Nephron progenitor cell (in vitro differentiated cells): ENCODE measurements around the gene ANKRD33B.
A peak's percentile ranks its signal among the peaks of the same experiment; 100 is the strongest.

Experiments used
- DNase-seq: peaks from one replicate; pipeline ENCODE4 v3.0.0; 2021
- H3K27ac Mint-ChIP-seq: 2 replicates; pipeline ENCODE4 v1.8.0; 2021; ENCODE audit warnings: mild to moderate bottlenecking, moderate library complexity, mixed read lengths
- H3K27me3 Mint-ChIP-seq: 2 replicates; pipeline ENCODE4 v1.8.0; 2021; ENCODE audit warnings: mild to moderate bottlenecking, low read depth, mixed read lengths; ENCODE audit not compliant: poor library complexity
- H3K36me3 Mint-ChIP-seq: 2 replicates; pipeline ENCODE4 v1.8.0; 2021; ENCODE audit warnings: low read depth, mixed read lengths
- H3K4me1 Mint-ChIP-seq: 2 replicates; pipeline ENCODE4 v1.8.0; 2021; ENCODE audit warnings: mixed read lengths
- H3K4me3 Mint-ChIP-seq: 2 replicates; pipeline ENCODE4 v1.8.0; 2021; ENCODE audit warnings: mild to moderate bottlenecking, moderate library complexity, mixed read lengths
- H3K9me3 Mint-ChIP-seq: 2 replicates; pipeline ENCODE4 v1.8.0; 2021; ENCODE audit warnings: mild to moderate bottlenecking, moderate library complexity, mixed read lengths
- CTCF ChIP-seq: fragments of 200-600 bp; sonication (generic); IDR thresholded peaks from 2 replicates; pipeline ENCODE4 v1.5.0; 2021; ENCODE audit warnings: antibody characterized with exemption

Gene ANKRD33B

DNA sequence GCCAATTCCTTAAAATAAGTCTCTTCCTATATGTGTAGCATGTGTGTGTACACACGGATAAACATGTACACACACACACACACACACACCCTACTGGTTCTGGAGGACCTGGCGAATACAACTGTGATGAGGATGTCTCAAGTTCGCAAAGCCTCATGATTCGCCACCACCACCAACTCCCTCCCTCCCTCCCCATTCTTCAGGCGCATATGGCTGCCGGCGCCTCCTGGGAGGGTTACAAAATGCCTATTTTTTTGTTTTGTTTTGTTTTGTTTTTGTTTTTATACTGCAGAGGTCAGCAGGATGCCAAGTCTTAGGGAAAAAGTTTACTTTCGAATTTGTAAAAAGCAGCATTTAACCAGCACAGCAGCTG is 109.1 kb downstream of the ANKRD33B start:
- H3K9me3 Mint-ChIP-seq, result peaks cover 10% of the 10 kb centered on the region
- DNase-seq, result no peak
- H3K4me3 Mint-ChIP-seq, result no peak overlapping the region
- no peak for TF ChIP-seq CTCF
- H3K27me3 Mint-ChIP-seq, result peaks cover 13% of the 10 kb centered on the region
- no peak overlapping the region for H3K27ac Mint-ChIP-seq
- peaks cover 22% of the 10 kb centered on the region for H3K36me3 Mint-ChIP-seq
- peaks cover 9% of the 10 kb centered on the region for H3K4me1 Mint-ChIP-seq

GRCh38 chr5:10673407-10673806 is 109.5 kb downstream of the ANKRD33B start:
- peaks cover 9% of the 10 kb centered on the region for H3K4me1 Mint-ChIP-seq
- TF ChIP-seq CTCF, result no peak
- DNase-seq, result no peak
- H3K36me3 Mint-ChIP-seq, result peaks cover 24% of the 10 kb centered on the region
- peaks cover 10% of the 10 kb centered on the region for H3K9me3 Mint-ChIP-seq
- no peak overlapping the region for H3K27ac Mint-ChIP-seq
- no peak overlapping the region for H3K4me3 Mint-ChIP-seq
- peaks cover 13% of the 10 kb centered on the region for H3K27me3 Mint-ChIP-seq

DNA sequence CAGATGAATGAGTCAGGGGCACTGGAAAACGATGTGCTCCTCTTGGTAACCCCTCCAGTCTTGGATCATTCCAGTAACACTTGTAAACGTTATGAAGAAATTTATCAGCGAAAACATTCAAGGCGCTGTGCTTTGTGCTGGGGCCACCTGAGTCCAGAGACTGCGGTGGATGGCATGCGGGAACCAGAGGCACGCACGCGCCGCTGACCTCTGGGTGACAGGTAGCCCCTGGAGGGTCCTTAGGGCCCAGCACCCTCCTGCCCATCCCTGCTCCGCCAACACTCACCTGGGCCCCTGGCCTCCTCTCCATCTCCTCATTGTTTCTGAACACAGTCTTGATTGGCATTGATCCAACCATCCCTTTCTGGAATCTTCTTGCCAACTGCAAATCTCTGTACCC is 110.2 kb downstream of the ANKRD33B start:
- Mint-ChIP-seq H3K9me3 (peaks cover 10% of the 10 kb centered on the region), H3K4me1 (peaks cover 9% of the 10 kb centered on the region), H3K27me3 (peaks cover 13% of the 10 kb centered on the region), H3K4me3 (no peak overlapping the region), H3K36me3 (peaks cover 28% of the 10 kb centered on the region), H3K27ac (no peak overlapping the region)
- no peak for DNase-seq
- TF ChIP-seq CTCF, result no peak

GRCh38 chr5:10674582-10674981 is 110.7 kb downstream of the ANKRD33B start:
- no peak for DNase-seq
- H3K4me3 Mint-ChIP-seq, result no peak overlapping the region
- no peak overlapping the region for H3K27ac Mint-ChIP-seq
- TF ChIP-seq CTCF, result no peak
- H3K36me3 Mint-ChIP-seq, result peaks cover 28% of the 10 kb centered on the region
- peaks cover 13% of the 10 kb centered on the region for H3K27me3 Mint-ChIP-seq
- peaks cover 10% of the 10 kb centered on the region for H3K9me3 Mint-ChIP-seq
- H3K4me1 Mint-ChIP-seq, result peaks cover 9% of the 10 kb centered on the region

- H3K4me1 Mint-ChIP-seq, result peaks cover 9% of the 10 kb centered on the region
- peaks cover 10% of the 10 kb centered on the region for H3K9me3 Mint-ChIP-seq
- peak overlapping the region; percentile 58 for H3K27ac Mint-ChIP-seq
- peaks cover 34% of the 10 kb centered on the region for H3K36me3 Mint-ChIP-seq
- no peak overlapping the region for H3K4me3 Mint-ChIP-seq
- H3K27me3 Mint-ChIP-seq, result peaks cover 13% of the 10 kb centered on the region
- no peak for DNase-seq
- no peak for TF ChIP-seq CTCF
Observed at GRCh38 chr5:10675177-10675700, 111.4 kb downstream of the ANKRD33B start.

- no peak overlapping the region for H3K27ac Mint-ChIP-seq
Observed at GRCh38 chr5:10676224-10676623, 112.4 kb downstream of the ANKRD33B start.

More at GRCh38 chr5:10676224-10676623, 112.4 kb downstream of the ANKRD33B start:
- no peak overlapping the region for H3K4me3 Mint-ChIP-seq
- DNase-seq, result no peak
- H3K9me3 Mint-ChIP-seq, result peaks cover 10% of the 10 kb centered on the region
- H3K36me3 Mint-ChIP-seq, result peaks cover 43% of the 10 kb centered on the region
- peaks cover 9% of the 10 kb centered on the region for H3K4me1 Mint-ChIP-seq
- TF ChIP-seq CTCF, result no peak
- H3K27me3 Mint-ChIP-seq, result peaks cover 8% of the 10 kb centered on the region
